Suprapubic skin (tissue), 4 donors: ENCODE results near the gene RAB14.

Source experiments
- POLR2A ChIP-seq, 2 donors: fragments of 450-650 bp; IDR thresholded peaks; one replicate each; pipeline ENCODE4 v1.6.1; 2017; ENCODE audit warnings: antibody characterized with exemption in 2 of 2, mild to moderate bottlenecking in 2 of 2, moderate library complexity in 2 of 2
- POLR2AphosphoS5 ChIP-seq, 3 donors: sonication (generic); formaldehyde crosslinking; IDR thresholded peaks; one replicate each; pipeline ENCODE4 v1.6.1; 2017; ENCODE audit warnings: antibody characterized with exemption in 3 of 3
- TF ChIP-seq, protein P1 (sequence below), 2 donors: fragments of 200-600 bp in 1 of 2; fragments of 450-650 bp in 1 of 2; sonication (generic) in 1 of 2; IDR thresholded peaks; one replicate each; pipeline ENCODE4 v1.5.1; 2016 to 2019; ENCODE audit warnings: antibody characterized with exemption in 2 of 2, mild to moderate bottlenecking in 1 of 2, moderate library complexity in 1 of 2

DNA sequence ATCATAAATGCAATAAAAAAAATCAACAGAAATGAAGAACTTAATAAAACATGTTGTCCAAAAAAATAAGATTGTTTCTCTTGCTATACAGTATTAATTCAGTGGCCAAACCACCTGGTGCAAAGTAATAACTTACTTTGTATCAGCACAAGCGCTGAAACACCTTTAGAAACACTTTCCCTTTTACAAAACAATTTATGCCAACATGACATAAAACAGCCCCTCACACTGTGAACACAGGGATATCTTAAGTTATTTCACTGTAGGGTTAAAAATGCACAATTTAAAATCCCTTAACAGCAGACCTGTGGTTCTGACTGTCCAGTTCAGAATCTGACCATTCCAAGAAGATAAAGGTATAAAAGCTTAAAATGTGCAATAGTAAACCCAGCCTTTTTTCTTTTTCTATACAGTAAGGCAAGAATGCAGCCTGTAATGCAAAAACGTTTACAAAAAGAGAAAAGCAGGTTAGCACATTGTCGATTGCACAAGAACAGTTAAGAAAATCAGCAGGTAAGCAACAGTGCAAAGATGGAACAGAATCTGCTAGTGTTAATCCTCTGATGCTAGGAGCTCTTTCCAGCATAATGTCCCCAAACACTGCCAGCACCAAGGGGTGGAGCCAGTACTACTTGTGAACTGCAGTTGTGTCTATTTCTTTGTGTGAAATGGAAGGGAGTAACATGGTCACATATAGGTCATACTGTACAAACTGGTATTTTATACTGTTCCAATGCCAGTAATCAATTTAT lies 21.6 kb downstream of the RAB14 start:
- TF ChIP-seq, protein P1, sequence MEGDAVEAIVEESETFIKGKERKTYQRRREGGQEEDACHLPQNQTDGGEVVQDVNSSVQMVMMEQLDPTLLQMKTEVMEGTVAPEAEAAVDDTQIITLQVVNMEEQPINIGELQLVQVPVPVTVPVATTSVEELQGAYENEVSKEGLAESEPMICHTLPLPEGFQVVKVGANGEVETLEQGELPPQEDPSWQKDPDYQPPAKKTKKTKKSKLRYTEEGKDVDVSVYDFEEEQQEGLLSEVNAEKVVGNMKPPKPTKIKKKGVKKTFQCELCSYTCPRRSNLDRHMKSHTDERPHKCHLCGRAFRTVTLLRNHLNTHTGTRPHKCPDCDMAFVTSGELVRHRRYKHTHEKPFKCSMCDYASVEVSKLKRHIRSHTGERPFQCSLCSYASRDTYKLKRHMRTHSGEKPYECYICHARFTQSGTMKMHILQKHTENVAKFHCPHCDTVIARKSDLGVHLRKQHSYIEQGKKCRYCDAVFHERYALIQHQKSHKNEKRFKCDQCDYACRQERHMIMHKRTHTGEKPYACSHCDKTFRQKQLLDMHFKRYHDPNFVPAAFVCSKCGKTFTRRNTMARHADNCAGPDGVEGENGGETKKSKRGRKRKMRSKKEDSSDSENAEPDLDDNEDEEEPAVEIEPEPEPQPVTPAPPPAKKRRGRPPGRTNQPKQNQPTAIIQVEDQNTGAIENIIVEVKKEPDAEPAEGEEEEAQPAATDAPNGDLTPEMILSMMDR (IDR thresholded peaks at IDR 0.05): no peak
- TF ChIP-seq POLR2A (IDR thresholded peaks at IDR 0.05): no peak
- TF ChIP-seq POLR2AphosphoS5 (IDR thresholded peaks at IDR 0.05): no peak
